PC-9 (cell line): ENCODE measurements around the gene TTC7B.

Experiments used
- EZH2 ChIP-seq: fragments of 200-600 bp; sonication (generic); IDR thresholded peaks from 2 replicates; pipeline ENCODE4 v1.8.0; 2017; ENCODE audit warnings: antibody characterized with exemption, low read depth
- TF ChIP-seq, protein P1 (sequence below): fragments of 200-600 bp; sonication (generic); conservative IDR thresholded peaks from 2 replicates; pipeline ENCODE4 v1.6.1; 2017; ENCODE audit warnings: mixed run types, antibody characterized with exemption, mild to moderate bottlenecking, moderate library complexity

DNA sequence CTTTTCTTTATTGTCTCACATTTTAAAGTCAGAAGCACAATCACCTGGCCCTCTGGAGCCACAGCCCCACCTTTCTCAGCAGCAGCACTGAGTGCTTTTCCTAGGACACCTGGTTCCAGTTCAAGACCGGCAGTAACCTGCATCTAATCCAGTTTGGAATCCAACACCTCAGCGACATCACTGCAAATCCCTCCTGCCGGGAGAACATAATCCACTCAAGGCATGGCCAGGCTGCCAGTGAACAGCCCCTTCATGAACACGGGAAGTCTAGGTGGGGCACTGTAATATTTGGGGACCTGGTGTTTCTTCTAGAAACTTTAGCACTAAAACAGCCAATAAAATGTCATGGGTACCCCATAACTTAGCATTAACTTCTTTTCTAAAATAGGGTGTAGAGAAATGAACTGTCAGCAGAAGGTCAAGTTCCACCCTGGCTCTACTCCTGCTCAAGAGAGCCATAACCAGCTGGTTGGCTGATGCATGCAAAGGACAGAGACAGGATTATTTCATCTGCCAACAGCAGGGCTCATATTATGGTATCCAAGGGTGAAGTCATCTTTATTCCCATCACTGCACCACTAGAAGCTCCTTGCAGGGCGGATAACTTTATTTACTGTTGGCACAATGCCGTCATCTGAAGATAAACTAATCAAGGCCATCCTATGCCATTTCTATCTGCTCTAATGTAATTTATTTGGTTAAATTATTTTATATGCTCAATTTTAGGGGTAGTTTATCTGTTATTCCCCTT lies 76.7 kb downstream of the TTC7B start:
- TF ChIP-seq, protein P1, sequence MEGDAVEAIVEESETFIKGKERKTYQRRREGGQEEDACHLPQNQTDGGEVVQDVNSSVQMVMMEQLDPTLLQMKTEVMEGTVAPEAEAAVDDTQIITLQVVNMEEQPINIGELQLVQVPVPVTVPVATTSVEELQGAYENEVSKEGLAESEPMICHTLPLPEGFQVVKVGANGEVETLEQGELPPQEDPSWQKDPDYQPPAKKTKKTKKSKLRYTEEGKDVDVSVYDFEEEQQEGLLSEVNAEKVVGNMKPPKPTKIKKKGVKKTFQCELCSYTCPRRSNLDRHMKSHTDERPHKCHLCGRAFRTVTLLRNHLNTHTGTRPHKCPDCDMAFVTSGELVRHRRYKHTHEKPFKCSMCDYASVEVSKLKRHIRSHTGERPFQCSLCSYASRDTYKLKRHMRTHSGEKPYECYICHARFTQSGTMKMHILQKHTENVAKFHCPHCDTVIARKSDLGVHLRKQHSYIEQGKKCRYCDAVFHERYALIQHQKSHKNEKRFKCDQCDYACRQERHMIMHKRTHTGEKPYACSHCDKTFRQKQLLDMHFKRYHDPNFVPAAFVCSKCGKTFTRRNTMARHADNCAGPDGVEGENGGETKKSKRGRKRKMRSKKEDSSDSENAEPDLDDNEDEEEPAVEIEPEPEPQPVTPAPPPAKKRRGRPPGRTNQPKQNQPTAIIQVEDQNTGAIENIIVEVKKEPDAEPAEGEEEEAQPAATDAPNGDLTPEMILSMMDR: no peak
- TF ChIP-seq EZH2: no peak
